AG10803 (cell line): ENCODE results near the gene FGD5.

Experiments
- DNase-seq: peaks from one replicate; pipeline ENCODE4 v3.0.0; 2010; ENCODE audit warnings: low read depth
- H3K4me3 ChIP-seq: 2 replicates; pipeline ENCODE4 v1.5.1; 2011; ENCODE audit warnings: mild to moderate bottlenecking, low read length, control low read depth
- TF ChIP-seq, protein P1 (sequence below): conservative IDR thresholded peaks from 2 replicates; pipeline ENCODE4 v1.5.1; 2011; ENCODE audit warnings: mild to moderate bottlenecking, low read length, control low read depth, inconsistent platforms

The FGD5 gene

DNA sequence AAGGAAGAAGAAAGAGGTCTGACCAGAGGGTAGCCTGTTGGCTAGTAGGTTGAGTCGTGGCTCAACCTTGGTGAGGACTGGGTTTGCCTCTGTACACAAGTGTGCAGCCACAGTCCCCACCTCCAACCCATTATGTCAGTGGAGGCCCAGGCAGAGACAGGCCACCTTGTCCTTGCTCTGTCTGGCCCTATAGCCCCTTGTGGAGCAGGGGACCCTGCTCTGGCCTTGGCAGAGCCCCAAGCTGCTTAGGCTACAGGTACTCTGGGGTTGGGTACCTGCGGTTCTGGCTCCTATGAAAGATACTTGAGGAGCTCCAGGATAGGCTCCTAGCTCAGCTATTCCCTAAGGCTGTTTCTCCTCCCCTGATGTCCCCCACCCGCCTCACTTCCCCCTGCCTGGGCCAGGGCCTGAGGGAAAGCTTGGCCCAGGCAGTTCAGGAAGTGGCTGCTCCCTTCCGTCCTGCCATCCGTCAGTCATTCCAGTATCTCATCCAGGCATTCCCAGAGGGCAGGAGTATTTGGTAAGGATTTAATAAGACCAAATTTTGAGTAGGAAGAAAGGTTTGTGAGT is 44.0 kb downstream of the FGD5 start:
- no peak overlapping the region for H3K4me3 ChIP-seq
- DNase-seq: no peak
- TF ChIP-seq, protein P1, sequence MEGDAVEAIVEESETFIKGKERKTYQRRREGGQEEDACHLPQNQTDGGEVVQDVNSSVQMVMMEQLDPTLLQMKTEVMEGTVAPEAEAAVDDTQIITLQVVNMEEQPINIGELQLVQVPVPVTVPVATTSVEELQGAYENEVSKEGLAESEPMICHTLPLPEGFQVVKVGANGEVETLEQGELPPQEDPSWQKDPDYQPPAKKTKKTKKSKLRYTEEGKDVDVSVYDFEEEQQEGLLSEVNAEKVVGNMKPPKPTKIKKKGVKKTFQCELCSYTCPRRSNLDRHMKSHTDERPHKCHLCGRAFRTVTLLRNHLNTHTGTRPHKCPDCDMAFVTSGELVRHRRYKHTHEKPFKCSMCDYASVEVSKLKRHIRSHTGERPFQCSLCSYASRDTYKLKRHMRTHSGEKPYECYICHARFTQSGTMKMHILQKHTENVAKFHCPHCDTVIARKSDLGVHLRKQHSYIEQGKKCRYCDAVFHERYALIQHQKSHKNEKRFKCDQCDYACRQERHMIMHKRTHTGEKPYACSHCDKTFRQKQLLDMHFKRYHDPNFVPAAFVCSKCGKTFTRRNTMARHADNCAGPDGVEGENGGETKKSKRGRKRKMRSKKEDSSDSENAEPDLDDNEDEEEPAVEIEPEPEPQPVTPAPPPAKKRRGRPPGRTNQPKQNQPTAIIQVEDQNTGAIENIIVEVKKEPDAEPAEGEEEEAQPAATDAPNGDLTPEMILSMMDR: no peak

DNA sequence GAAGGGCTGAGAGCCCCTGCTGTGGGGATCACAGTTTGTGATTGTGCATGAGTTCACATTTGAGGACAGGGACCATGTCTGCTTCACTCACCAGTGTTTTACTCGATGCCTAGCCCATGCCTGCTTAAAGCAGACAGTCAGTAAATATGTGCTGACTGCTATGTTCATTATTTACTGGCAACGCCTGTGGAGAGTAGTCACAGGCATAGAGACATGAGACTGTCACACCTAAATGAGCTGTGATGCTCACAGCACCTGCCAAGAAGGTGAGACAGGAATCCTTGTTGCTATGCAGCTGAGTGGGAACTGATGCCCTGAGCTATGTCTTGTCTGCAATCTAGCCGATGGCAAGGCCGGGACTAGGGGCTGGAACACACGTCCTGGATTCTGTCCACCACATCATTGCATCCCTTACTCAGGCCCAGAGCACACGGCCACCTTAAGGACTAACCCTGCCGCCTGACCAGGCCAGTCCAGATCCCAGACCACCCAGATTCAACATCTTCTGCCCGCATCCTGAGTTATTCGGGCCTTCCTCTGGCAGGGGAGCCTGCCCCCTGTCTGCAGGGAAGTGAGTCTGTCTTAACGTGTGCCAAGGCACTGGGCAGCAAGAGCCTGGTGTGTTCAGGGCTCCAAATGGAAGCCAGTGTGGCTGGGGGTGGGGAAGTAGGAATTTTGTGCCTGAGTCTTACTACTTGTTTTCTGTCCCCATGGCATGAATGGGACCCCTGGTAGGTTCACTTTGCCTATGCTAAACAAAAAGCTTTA is 44.8 kb downstream of the FGD5 start:
- TF ChIP-seq, protein P1: peak; percentile 22
- no peak overlapping the region for H3K4me3 ChIP-seq
- DNase-seq: no peak

DNA sequence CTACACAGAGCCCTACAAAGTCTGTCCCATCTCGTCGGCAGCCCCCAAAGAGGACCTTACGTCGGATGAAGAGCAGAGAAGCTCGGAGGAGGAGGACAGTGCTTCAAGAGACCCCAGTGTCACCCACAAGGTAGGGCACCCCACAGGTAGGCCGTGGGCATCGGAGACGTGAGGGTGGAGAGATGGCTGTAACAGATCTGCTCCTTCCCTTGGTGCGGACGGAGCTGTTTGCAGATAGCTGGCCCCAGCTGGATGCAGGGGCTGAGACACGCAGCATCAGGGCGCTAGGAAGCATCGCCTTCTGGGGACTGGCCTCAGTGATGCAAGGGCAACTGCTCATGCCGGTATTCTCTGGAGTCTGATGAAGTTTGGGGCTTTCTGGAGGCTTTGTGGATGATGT is 45.4 kb downstream of the FGD5 start:
- H3K4me3 ChIP-seq: no peak overlapping the region
- no peak for DNase-seq
- TF ChIP-seq, protein P1: no peak

DNA sequence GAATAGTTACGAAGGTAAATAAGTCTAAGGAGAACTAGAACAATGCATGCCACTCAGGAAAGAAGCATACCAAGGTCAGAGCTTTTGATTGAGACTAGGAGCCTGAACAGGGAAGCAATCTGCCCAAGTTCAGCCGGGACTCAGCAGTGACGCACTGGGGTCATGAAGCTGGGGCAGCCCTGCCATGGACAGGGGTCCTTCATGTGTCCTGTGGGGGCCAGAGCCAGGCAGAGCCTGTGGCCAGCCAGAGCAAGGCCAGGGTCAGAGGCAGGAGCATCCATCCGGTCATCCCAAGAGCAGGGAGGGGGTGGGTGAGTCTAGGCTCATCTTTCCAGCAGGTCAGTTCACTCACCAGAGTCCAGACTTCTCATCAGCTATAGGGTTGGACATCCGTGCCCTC is 47.9 kb downstream of the FGD5 start:
- no peak overlapping the region for H3K4me3 ChIP-seq
- no peak for DNase-seq
- TF ChIP-seq, protein P1: no peak

DNA sequence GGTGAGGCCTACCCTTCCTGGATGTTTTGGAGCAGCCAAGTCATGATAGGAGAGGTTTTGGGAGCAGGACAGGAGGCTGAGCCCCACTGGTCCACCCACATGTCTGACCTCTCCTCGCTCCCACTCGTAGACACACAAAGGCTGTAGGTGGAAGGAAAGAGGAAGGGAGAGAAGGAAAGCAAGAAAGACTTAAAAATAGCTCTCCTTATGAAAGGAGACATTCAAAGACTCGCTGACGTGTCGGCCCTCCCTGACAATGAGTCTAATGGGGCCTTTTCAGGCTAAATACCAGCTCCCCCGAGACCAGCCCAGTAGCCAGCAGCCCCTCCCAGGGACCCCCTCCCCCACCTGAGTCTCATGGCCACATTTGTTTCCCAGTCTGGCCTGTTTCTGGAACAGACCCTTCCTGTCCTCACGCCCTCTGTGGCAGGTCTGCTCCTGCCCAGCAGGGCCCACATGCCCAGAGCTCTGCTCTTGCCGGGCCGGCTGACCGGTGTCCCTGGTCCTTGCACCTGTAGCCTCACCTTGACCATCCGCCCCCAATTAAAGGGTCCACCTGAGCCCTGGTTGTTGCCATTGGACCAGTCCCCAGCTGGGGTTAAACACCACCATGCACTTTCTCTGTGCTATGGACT is 49.3 kb downstream of the FGD5 start:
- H3K4me3 ChIP-seq: no peak overlapping the region
- TF ChIP-seq, protein P1: no peak
- no peak for DNase-seq

DNA sequence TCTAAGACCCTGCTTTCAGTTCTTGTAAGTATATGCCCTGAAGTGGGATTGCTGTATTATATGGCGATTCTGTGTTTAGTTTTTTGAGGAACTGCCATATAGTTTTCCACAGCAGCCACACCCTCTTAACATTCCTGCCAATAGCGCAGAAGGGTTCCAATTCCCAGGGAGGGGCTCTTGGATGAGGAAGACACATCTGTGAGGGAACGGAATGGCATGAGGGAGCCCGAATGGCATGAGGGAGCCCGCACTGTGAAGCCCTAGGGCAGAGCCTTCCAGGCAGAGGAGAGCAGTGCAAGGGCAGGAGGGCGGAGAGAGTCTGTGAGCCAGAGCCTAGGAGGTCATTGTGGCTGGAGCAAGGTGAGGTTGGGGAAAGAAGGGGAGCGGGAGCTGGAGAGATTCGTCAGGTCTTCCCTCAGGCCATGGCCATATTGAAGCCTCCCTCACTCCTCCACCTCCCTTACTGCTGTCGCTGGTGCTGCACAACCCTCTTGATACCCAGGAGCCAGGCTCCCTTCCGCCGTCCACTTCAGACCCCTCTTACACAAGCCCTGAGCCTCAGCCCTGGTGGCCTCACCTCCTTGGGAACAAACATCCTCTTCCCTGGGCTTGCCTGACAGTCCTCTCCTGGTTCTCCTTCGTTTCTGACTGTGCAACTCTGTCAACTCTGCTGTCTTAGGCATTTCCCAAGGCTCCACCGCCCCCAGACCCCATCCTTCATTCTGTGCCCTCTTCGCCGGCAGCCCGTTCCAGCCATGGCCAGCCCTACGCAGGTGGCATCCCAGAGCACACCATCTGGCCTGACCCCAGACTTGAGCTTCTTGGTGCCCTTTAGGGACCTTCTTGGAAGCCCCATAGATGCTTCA is 51.4 kb downstream of the FGD5 start:
- TF ChIP-seq, protein P1: no peak
- DNase-seq: no peak

More for the DNA sequence above, 51.4 kb downstream of the FGD5 start:
- no peak overlapping the region for H3K4me3 ChIP-seq
